Measurements from ENCODE around the gene NPDC1.
A peak's percentile ranks its signal among the peaks of the same experiment; 100 is the strongest.

NPDC1 gene

DNA sequence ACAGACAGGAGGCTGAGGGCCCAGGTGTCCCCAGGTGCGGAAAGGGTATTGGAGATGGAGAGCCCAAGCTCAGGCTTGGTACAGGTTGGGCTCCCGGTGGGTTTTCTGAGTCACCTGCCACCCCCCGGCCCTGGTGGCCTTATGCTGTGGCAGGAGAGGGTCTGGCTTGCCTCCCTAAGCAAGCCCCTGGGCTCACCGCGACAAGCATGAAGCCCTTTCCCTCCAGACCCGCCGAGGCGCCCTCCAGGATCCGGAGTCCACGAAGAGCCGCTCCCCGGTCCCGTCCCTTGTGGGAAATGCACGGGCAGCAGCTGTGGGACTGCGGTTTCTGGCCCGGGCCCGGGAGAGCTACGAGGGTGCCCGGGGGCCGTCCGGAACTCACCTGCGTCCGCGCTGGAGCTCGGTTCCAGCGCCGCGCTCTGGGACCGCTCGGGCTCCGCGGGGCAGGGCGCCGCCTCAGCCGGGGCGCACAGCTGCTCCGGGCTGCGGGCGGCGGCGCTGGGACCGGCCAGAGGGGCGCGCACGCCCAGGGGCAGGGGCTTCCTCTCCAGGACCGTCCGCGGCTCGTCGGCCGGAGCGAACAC lies 23.6 kb upstream of the NPDC1 start:
- no peak for DNase-seq (ENCODE audit: low read depth, low spot score)
- H3K9ac ChIP-seq (ENCODE audit: insufficient read length): peak overlapping the region; percentile 66

DNA sequence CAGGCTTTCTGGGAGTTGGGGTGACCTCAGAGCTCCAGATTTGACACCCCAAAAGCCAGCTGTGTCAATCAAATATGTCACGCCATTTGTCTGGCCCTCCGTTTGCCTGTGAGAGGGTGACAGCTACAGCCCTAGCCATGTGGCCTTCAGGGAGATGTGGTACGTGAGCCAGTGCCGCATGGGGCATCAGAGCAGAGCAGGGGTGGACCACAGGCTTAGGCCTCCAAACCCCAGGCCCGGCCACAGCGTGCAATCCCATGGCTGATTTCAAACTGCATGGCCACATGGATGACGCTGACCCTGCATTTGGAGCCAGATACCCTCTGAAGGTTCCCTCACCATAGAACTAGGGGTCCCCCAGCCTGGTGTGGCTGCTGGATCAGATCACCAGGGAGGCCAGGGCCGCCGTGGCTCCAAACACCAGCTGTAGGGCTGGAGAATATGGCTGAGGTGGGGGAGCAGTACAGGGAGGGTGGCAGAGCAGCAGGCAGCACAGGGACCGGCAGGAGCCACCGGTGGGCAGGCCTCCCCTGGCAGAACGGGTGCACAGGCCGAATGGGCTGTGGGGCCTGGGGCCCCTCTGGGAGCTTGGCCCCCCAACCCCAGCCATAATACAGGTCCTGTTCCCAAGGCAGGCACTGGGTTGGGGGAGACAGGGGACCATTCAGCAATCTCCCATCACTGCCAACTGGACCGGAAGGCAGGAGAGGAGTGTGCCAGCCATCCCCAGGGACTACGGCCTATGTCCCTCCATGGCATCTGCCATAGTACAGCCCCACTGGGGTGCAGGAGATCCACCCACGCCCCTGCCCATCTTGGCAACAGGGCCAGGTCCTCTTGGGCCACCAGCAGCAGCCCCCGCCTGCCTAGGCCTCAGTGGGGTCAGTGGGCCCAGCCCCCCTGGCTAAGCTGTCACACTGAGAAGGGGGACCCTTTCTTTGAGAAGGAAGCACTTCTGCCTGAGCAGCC lies 22.8 kb upstream of the NPDC1 start:
- TF ChIP-seq POLR2AphosphoS5 (IDR thresholded peaks at IDR 0.05; ENCODE audit: borderline replicate concordance, low read depth, low read length) (no peak), EZH2 (IDR thresholded peaks at IDR 0.05) (no peak), FOXP2 (optimal IDR thresholded peaks at IDR 0.05; ENCODE audit: control extremely low read depth, extremely low read length, insufficient read depth) (no peak)
- peak overlapping the region; percentile 80 for H3K4me3 ChIP-seq
- no peaks in the 10 kb centered on the region for H3K9me3 ChIP-seq (ENCODE audit: low read depth, low read length)
- H3K9ac ChIP-seq (ENCODE audit: insufficient read length): peak overlapping the region; percentile 66
- peaks cover 4% of the 10 kb centered on the region; the same call in 1 of the 2 replicates for H3K36me3 ChIP-seq (ENCODE audit: insufficient read depth, low read length)
- H3K27ac ChIP-seq: no peak overlapping the region
- no peak for DNase-seq (ENCODE audit: low read depth, low spot score)

More for the DNA sequence above, 23.6 kb upstream of the NPDC1 start:
- Histone ChIP-seq H3K4me3 (peak overlapping the region; percentile 80), H3K27ac (no peak overlapping the region), H3K9me3 (ENCODE audit: low read depth, low read length) (no peaks in the 10 kb centered on the region), H3K36me3 (ENCODE audit: insufficient read depth, low read length) (peaks cover 2% of the 10 kb centered on the region; the same call in 1 of the 2 replicates)
- no peak for TF ChIP-seq POLR2AphosphoS5 (IDR thresholded peaks at IDR 0.05; ENCODE audit: borderline replicate concordance, low read depth, low read length)
- no peak for TF ChIP-seq FOXP2 (optimal IDR thresholded peaks at IDR 0.05; ENCODE audit: control extremely low read depth, extremely low read length, insufficient read depth)
- TF ChIP-seq EZH2 (IDR thresholded peaks at IDR 0.05): no peak

DNA sequence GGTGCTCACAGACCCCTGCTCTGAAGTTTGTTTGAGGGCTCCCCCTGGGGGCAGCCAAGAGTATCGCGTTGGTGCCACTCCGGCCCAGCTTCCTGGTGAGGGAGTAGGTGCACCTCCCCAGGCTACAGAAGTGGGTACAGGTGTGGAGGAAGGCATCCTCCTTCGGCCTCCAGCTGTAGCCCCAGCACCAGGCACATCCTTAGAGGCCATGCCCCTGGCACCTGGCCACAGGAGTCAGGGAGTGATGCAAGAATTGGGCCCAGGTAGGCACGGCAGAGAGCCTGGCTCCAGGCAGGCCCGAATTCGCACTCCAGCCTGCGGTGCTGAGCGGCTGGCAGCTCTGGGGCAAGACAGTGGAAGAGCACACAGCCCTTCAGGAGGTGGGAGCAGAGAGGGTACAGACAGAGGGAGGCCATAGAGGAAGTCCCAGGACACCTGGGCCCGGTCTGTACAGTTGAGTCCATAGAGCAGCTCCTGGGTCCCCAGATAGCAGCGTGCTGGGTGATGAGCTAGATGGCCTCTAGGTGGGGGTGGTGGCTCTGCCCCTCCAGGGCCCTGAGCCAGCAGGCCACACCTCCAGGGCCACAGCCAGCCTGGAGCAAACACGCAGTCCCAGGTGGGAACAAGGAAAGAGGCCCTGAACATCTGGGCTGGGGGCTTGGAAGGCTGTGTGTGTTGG lies 22.0 kb upstream of the NPDC1 start:
- H3K4me3 ChIP-seq: peak overlapping the region; percentile 80
- no peaks in the 10 kb centered on the region for H3K9me3 ChIP-seq (ENCODE audit: low read depth, low read length)
- no peak for TF ChIP-seq POLR2AphosphoS5 (IDR thresholded peaks at IDR 0.05; ENCODE audit: borderline replicate concordance, low read depth, low read length)
- TF ChIP-seq EZH2 (IDR thresholded peaks at IDR 0.05): no peak
- no peak for TF ChIP-seq FOXP2 (optimal IDR thresholded peaks at IDR 0.05; ENCODE audit: control extremely low read depth, extremely low read length, insufficient read depth)
- no peak for DNase-seq (ENCODE audit: low read depth, low spot score)
- H3K27ac ChIP-seq: 0 out of 2 replicates have a peak overlapping the region, but pooled peaks have one; percentile 13
- no peak overlapping the region for H3K9ac ChIP-seq (ENCODE audit: insufficient read length)
- peaks cover 4% of the 10 kb centered on the region; the same call in 1 of the 2 replicates for H3K36me3 ChIP-seq (ENCODE audit: insufficient read depth, low read length)

DNA sequence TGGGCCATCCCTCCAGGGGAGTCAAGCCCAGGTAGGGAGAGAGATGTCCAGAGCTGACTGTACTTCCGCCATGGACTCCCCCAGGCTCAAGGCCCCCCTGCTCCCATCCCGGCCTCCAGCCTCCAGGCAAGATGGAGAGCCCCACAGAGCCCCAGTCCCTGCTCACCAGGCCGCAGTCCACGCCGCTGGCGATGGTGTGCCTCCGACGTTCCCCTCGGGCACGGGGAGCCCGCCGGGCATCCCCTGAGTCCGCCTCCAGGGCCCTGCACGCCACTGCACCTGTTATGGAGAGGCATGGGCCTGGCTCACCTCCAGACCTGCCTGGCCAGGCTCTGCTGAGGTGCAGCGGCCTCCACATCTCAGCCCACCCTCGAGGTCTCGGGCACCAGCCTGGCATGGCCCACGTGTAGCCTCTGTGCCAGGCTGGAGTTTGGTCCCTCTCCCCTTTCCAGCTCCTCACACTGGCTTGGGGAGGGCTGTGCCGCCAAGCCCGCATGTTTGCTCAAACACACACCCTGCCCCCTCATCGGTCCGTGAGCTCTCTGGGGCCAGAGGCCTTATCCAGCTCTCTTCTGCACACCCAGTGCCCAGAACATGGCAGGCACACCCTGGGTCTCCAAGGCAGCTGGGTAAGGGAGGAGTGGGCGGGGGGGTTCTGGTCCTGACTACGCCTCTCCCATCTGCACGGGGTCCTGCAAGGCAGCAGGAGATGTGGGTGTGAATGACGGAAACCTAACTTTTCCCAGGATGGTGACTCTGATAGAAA lies 20.3 kb upstream of the NPDC1 start:
- Histone ChIP-seq H3K9me3 (ENCODE audit: low read depth, low read length) (no peaks in the 10 kb centered on the region), H3K27ac (no peak overlapping the region), H3K36me3 (ENCODE audit: insufficient read depth, low read length) (peaks cover 4% of the 10 kb centered on the region; the same call in 1 of the 2 replicates), H3K4me3 (no peak overlapping the region), H3K9ac (ENCODE audit: insufficient read length) (no peak overlapping the region)
- no peak for DNase-seq (ENCODE audit: low read depth, low spot score)
- TF ChIP-seq POLR2AphosphoS5 (IDR thresholded peaks at IDR 0.05; ENCODE audit: borderline replicate concordance, low read depth, low read length) (no peak), FOXP2 (optimal IDR thresholded peaks at IDR 0.05; ENCODE audit: control extremely low read depth, extremely low read length, insufficient read depth) (no peak), EZH2 (IDR thresholded peaks at IDR 0.05) (no peak)

DNA sequence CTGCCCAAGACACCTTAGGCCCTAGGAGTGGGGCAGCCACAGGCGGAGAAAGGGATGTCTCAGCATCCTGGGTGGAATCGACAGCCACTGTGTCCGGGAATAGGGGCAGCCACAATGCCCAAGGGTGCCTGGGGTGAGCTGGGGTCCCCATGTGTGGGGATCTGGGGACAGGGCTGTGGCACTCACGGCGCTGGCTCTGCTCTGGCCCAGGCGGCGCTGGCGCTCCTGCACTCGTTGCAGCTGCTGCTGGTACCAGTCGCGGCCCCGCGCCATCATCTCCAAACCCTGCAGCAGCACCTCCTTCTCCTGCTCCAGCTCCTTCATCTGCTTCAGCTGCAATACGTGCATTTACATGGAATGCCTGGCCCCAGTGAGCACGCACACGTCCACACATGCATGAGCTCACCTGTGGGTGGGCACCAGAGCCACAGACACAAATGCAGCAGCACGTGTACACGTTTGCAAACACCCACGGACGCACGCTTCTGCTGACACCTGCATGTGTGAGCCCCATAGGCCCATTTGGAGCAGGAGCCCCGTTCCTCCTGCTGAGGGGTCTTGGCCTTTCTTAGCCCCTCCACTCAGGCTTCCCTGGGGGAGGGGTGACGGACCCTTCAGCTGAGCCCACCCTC lies 19.5 kb upstream of the NPDC1 start:
- H3K4me3 ChIP-seq: no peak overlapping the region
- H3K36me3 ChIP-seq (ENCODE audit: insufficient read depth, low read length): peaks cover 4% of the 10 kb centered on the region; the same call in 1 of the 2 replicates
- no peaks in the 10 kb centered on the region for H3K9me3 ChIP-seq (ENCODE audit: low read depth, low read length)
- no peak for DNase-seq (ENCODE audit: low read depth, low spot score)
- H3K9ac ChIP-seq (ENCODE audit: insufficient read length): no peak overlapping the region
- TF ChIP-seq EZH2 (IDR thresholded peaks at IDR 0.05) (no peak), POLR2AphosphoS5 (IDR thresholded peaks at IDR 0.05; ENCODE audit: borderline replicate concordance, low read depth, low read length) (no peak), FOXP2 (optimal IDR thresholded peaks at IDR 0.05; ENCODE audit: control extremely low read depth, extremely low read length, insufficient read depth) (no peak)
- no peak overlapping the region for H3K27ac ChIP-seq

DNA sequence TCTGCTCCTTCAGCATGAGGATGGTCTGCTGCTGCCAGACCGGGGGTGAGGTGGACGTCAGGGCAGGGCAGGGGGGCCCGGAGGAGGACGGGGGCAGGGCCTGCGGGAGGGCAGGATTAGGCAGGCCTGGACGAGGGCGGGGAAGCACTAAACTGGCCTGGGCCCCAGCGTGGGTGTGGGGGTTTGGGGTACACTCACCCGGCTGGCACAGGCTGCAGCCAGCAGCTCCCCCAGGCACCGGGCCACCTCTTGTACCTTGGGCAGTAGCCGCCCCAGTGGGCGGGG lies 18.8 kb upstream of the NPDC1 start:
- Histone ChIP-seq H3K27ac (no peak overlapping the region), H3K9ac (ENCODE audit: insufficient read length) (no peak overlapping the region)

More for the DNA sequence above, 18.8 kb upstream of the NPDC1 start:
- H3K36me3 ChIP-seq (ENCODE audit: insufficient read depth, low read length): peaks cover 4% of the 10 kb centered on the region; the same call in 1 of the 2 replicates
- no peaks in the 10 kb centered on the region for H3K9me3 ChIP-seq (ENCODE audit: low read depth, low read length)
- H3K4me3 ChIP-seq: no peak overlapping the region
- DNase-seq (ENCODE audit: low read depth, low spot score): no peak
- no peak for TF ChIP-seq EZH2 (IDR thresholded peaks at IDR 0.05)
- TF ChIP-seq FOXP2 (optimal IDR thresholded peaks at IDR 0.05; ENCODE audit: control extremely low read depth, extremely low read length, insufficient read depth): no peak
- TF ChIP-seq POLR2AphosphoS5 (IDR thresholded peaks at IDR 0.05; ENCODE audit: borderline replicate concordance, low read depth, low read length): no peak

Data from SK-N-MC (cell line).